C4-2B (cell line): ENCODE results near the gene CRACR2A.

ENCODE experiments used
- ZFX ChIP-seq: fragments of 450-650 bp; IDR thresholded peaks from 2 replicates; pipeline ENCODE4 v1.6.1; 2017
- TF ChIP-seq, protein P1 (sequence below): fragments of 450-650 bp; conservative IDR thresholded peaks from 2 replicates; pipeline ENCODE4 v1.5.1; 2017; ENCODE audit warnings: mild to moderate bottlenecking

DNA sequence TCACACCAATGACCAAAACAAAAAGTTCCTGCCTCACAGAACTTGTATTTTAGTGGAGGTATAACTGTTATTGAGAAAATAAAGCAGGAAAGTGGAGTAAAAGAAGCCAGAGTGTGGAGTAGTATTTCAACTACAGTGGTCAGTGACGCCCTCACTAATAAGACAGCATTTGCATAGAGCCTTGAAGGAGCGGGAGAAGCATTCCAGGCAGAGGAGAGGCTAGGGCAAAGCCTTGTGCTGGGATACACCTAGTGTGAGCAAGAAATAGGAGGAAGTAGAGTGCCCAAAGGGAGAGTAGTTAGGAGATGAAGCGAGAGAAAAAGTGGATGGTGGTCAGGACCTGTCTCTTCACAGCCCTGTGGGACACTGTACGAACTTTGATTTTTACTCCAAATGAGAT is 107.8 kb downstream of the CRACR2A start:
- TF ChIP-seq, protein P1, sequence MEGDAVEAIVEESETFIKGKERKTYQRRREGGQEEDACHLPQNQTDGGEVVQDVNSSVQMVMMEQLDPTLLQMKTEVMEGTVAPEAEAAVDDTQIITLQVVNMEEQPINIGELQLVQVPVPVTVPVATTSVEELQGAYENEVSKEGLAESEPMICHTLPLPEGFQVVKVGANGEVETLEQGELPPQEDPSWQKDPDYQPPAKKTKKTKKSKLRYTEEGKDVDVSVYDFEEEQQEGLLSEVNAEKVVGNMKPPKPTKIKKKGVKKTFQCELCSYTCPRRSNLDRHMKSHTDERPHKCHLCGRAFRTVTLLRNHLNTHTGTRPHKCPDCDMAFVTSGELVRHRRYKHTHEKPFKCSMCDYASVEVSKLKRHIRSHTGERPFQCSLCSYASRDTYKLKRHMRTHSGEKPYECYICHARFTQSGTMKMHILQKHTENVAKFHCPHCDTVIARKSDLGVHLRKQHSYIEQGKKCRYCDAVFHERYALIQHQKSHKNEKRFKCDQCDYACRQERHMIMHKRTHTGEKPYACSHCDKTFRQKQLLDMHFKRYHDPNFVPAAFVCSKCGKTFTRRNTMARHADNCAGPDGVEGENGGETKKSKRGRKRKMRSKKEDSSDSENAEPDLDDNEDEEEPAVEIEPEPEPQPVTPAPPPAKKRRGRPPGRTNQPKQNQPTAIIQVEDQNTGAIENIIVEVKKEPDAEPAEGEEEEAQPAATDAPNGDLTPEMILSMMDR, result no peak
- no peak for TF ChIP-seq ZFX
